ENCODE results near the gene CENPU.

CENPU gene

GRCh38 chr4:184705692-184706091, 28.2 kb downstream of the CENPU start:
- no peak for DNase-seq

- no peak for DNase-seq
Observed at GRCh38 chr4:184702114-184702513, 31.8 kb downstream of the CENPU start.

GRCh38 chr4:184699941-184700340, 34.0 kb downstream of the CENPU start:
- DNase-seq = no peak

- DNase-seq = no peak
Observed at GRCh38 chr4:184697956-184698355, 35.9 kb downstream of the CENPU start.

GRCh38 chr4:184695178-184695896, 38.6 kb downstream of the CENPU start:
- no peak for DNase-seq

- DNase-seq = no peak
Observed at GRCh38 chr4:184694412-184694956, 39.4 kb downstream of the CENPU start.

GRCh38 chr4:184693056-184693455, 40.8 kb downstream of the CENPU start:
- DNase-seq = peak; percentile 55

- DNase-seq = no peak
Observed at GRCh38 chr4:184689681-184690080, 44.2 kb downstream of the CENPU start.

- peak; percentile 87 for DNase-seq
Observed at GRCh38 chr4:184688447-184688846, 45.4 kb downstream of the CENPU start.

- no peak for DNase-seq
Observed at GRCh38 chr4:184688005-184688404, 45.9 kb downstream of the CENPU start.

GRCh38 chr4:184684491-184685189, 49.3 kb downstream of the CENPU start:
- DNase-seq = no peak

- DNase-seq = no peak
Observed at GRCh38 chr4:184681916-184682315, 52.0 kb downstream of the CENPU start.

- DNase-seq = no peak
Observed at GRCh38 chr4:184680698-184681097, 53.2 kb downstream of the CENPU start.

- no peak for DNase-seq
Observed at GRCh38 chr4:184675821-184676492, 57.9 kb downstream of the CENPU start.

GRCh38 chr4:184675018-184675417, 58.9 kb downstream of the CENPU start:
- DNase-seq = no peak

GRCh38 chr4:184674011-184674410, 59.9 kb downstream of the CENPU start:
- DNase-seq = no peak

GRCh38 chr4:184672741-184673140, 61.2 kb downstream of the CENPU start:
- no peak for DNase-seq

- no peak for DNase-seq
Observed at GRCh38 chr4:184671101-184671500, 62.8 kb downstream of the CENPU start.

- no peak for DNase-seq
Observed at GRCh38 chr4:184669251-184669650, 64.6 kb downstream of the CENPU start.

GRCh38 chr4:184668511-184669114, 65.3 kb downstream of the CENPU start:
- DNase-seq = no peak

- no peak for DNase-seq
Observed at GRCh38 chr4:184668096-184668495, 65.8 kb downstream of the CENPU start.

GRCh38 chr4:184666670-184667069, 67.2 kb downstream of the CENPU start:
- DNase-seq = no peak

Measured in fibroblast of skin of abdomen (primary cell).